Raji (cell line): ENCODE results near the gene PRELID2.

ENCODE experiments used
- POLR2A ChIP-seq: IDR thresholded peaks from 2 replicates; pipeline ENCODE4 v1.6.1; 2011; ENCODE audit warnings: low read depth, low read length, control low read depth; ENCODE audit not compliant: insufficient read depth

PRELID2 gene

GRCh38 chr5:145834917-145835847 is at the start of gene PRELID2:
TSS of gene PRELID2 (minus strand) at chr5:145835342. CDS start at chr5:145835251, 91 bp downstream.
- no peak for TF ChIP-seq POLR2A

GRCh38 chr5:145874765-145875164 is 39.6 kb upstream of the PRELID2 start:
- no peak for TF ChIP-seq POLR2A

- no peak for TF ChIP-seq POLR2A
These were observed 37.8 kb upstream of the PRELID2 start, which contains the start of gene GRXCR2 for GRCh38 chr5:145872914-145873313. TSS of gene GRXCR2 (minus strand) at chr5:145873014. CDS start at chr5:145872968, 46 bp downstream.

GRCh38 chr5:145872486-145872885 is 37.3 kb upstream of the PRELID2 start:
- no peak for TF ChIP-seq POLR2A

GRCh38 chr5:145869753-145870152 is 34.6 kb upstream of the PRELID2 start:
- no peak for TF ChIP-seq POLR2A

- TF ChIP-seq POLR2A: no peak
These were observed 32.7 kb upstream of the PRELID2 start for GRCh38 chr5:145867806-145868205.

- TF ChIP-seq POLR2A: no peak
These were observed 27.9 kb upstream of the PRELID2 start for GRCh38 chr5:145863003-145863402.

- TF ChIP-seq POLR2A: no peak
These were observed 24.8 kb upstream of the PRELID2 start for GRCh38 chr5:145859897-145860296.

- no peak for TF ChIP-seq POLR2A
These were observed 24.3 kb upstream of the PRELID2 start for GRCh38 chr5:145859453-145859852.

- no peak for TF ChIP-seq POLR2A
These were observed 23.8 kb upstream of the PRELID2 start for GRCh38 chr5:145858959-145859358.

- no peak for TF ChIP-seq POLR2A
These were observed 21.2 kb upstream of the PRELID2 start for GRCh38 chr5:145856285-145856818.

GRCh38 chr5:145855763-145856267 is 20.7 kb upstream of the PRELID2 start:
- no peak for TF ChIP-seq POLR2A

GRCh38 chr5:145854651-145855258 is 19.6 kb upstream of the PRELID2 start:
- no peak for TF ChIP-seq POLR2A

GRCh38 chr5:145853781-145854376 is 18.7 kb upstream of the PRELID2 start:
- no peak for TF ChIP-seq POLR2A

GRCh38 chr5:145852990-145853389 is 17.8 kb upstream of the PRELID2 start:
- no peak for TF ChIP-seq POLR2A
